Testis (tissue), 3 donors: Measurements from ENCODE around the gene FRS2. TPM values are rescaled to one million over a fixed set of nuclear protein-coding genes. Genes with fewer than 3 reads are reported as not detected.

Experiments
- DNase-seq: peaks from one replicate; pipeline ENCODE4 v3.0.0-alpha.2; 2019
- H3K27ac ChIP-seq, 2 donors: fragments of 200-600 bp; sonication (generic); one replicate each; pipeline ENCODE4 v1.5.1; 2019
- H3K27me3 ChIP-seq: fragments of 200-600 bp; sonication (generic); one replicate; pipeline ENCODE4 v1.5.1; 2019
- H3K36me3 ChIP-seq: fragments of 200-600 bp; sonication (generic); one replicate; pipeline ENCODE4 v1.5.1; 2017; ENCODE audit warnings: low read depth; ENCODE audit errors: missing control alignments
- H3K4me1 ChIP-seq: fragments of 200-600 bp; sonication (generic); one replicate; pipeline ENCODE4 v1.5.1; 2019
- H3K4me3 ChIP-seq, 2 donors: fragments of 200-600 bp; sonication (generic); one replicate each; pipeline ENCODE4 v1.5.1; 2017 to 2019
- H3K9me3 ChIP-seq: fragments of 200-600 bp; sonication (generic); one replicate; pipeline ENCODE4 v1.5.1; 2017
- CTCF ChIP-seq, 3 experiments: fragments of 450-650 bp in 2 of 3; fragments of 200-600 bp in 1 of 3; sonication (generic) in 1 of 3; IDR thresholded peaks; one replicate each; pipeline ENCODE4 v1.5.1; 2016 to 2019; ENCODE audit warnings: antibody characterized with exemption in 3 of 3, mild to moderate bottlenecking in 2 of 3, moderate library complexity in 1 of 3
- POLR2A ChIP-seq: fragments of 450-650 bp; IDR thresholded peaks from one replicate; pipeline ENCODE4 v1.6.1; 2017; ENCODE audit warnings: antibody characterized with exemption, mild to moderate bottlenecking, moderate library complexity
- WGBS, 2 donors: methylation state at CpG; one replicate each; pipeline ENCODE4 v1.1.5; 2018; 5-methylcytosine and 5-hydroxymethylcytosine counted together
- intact Hi-C: fragments of 100-400 bp; cut with DNase I; formaldehyde crosslinking; loops from one replicate; pipeline ENCODE4 v1.15.1; 2023; ENCODE audit warnings: low total_unique reads
- polyA plus RNA-seq: library from polyadenylated mRNA; stranded (reverse); fragments of 350-450 nt; fragmentation: Illumina TruSeq; extraction: RNeasy Lipid Tissue Mini Kit (QIAGEN cat#74804); gene quantifications from one replicate; pipeline ENCODE4 v1.2.3, GENCODE V29; 2014; ENCODE audit warnings: low read depth, low replicate concordance; ENCODE audit not compliant: insufficient read depth
- total RNA-seq, 2 donors: library from RNA; depleted of rRNA; stranded (reverse); fragments of >200 nt; gene quantifications; one replicate each; pipeline ENCODE4 v1.2.3, GENCODE V29; 2016

Gene FRS2
- total and polyA plus RNA-seq, 3 donors from 2014 or later: 21.6 to 47.8 (median 38.3) TPM

DNA sequence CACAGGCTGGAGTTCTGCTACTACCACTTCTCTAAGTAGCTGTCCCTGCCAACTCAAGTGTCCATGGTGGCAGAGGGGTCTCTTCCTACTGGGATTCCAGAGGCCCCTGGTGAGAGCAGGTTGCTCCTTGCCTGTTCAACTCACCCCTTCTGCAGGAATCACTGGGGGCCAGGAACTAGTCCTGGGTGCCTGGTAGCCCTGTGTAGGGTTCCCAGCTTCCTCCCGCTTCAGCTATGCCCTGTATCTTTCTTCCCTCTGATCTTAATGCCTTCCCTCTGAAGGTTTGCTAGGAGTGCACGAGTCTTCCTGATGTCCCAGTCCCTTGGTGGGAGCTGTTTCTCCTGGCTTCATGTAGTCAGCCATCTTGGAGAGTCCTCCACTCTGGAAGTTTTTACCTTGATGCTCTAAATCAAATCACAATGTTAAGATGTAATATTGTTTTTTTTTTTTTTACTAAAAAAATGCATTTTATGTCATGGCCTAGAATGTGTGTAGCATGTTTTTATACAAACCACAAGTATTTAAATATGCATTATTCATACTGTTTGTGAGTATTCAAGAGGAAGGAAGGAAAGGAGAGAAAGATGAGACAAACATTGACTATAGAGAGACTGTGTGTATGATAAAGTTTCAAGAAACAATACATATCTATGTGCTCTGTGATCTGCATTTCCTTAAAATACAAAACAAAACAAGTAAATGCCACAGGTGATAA lies 54.7 kb downstream of the FRS2 start:
- Histone ChIP-seq H3K9me3 (no peaks in the 10 kb centered on the region), H3K4me1 (no peaks in the 10 kb centered on the region), H3K4me3 (no peak overlapping the region), H3K36me3 (no peaks in the 10 kb centered on the region), H3K27me3 (no peaks in the 10 kb centered on the region), H3K27ac (no peak overlapping the region)
- TF ChIP-seq CTCF (IDR thresholded peaks at IDR 0.05) (no peak), POLR2A (no peak)
- no peak for DNase-seq
- whole genome bisulfite sequencing, 2 donors: 63 to 94% methylated on average over 2 of the region's 2 CpGs
- intact Hi-C loops: no loop called here

GRCh38 chr12:69527506-69528272 lies 57.5 kb downstream of the FRS2 start:
- Histone ChIP-seq H3K36me3 (no peaks in the 10 kb centered on the region), H3K4me3 (no peak overlapping the region), H3K27me3 (no peaks in the 10 kb centered on the region), H3K27ac (no peak overlapping the region), H3K4me1 (no peaks in the 10 kb centered on the region), H3K9me3 (no peaks in the 10 kb centered on the region)
- TF ChIP-seq CTCF (IDR thresholded peaks at IDR 0.05): no peak
- no peak for TF ChIP-seq POLR2A
- WGBS, 2 donors: 73 to 78% methylated on average over 3 of the region's 3 CpGs
- DNase-seq: no peak
- intact Hi-C loops: no loop called here

- no peak for TF ChIP-seq CTCF (IDR thresholded peaks at IDR 0.05)
- TF ChIP-seq POLR2A: no peak
- Histone ChIP-seq H3K4me3 (no peak overlapping the region), H3K27ac (no peak overlapping the region), H3K9me3 (no peaks in the 10 kb centered on the region), H3K36me3 (no peaks in the 10 kb centered on the region), H3K27me3 (no peaks in the 10 kb centered on the region), H3K4me1 (no peaks in the 10 kb centered on the region)
- intact Hi-C loops: no loop called here
- no peak for DNase-seq
- 86 to 91% methylated on average over 2 of the region's 2 CpGs for WGBS, 2 donors
Observed at GRCh38 chr12:69529021-69529420, 58.8 kb downstream of the FRS2 start.

GRCh38 chr12:69533844-69534243 lies 63.7 kb downstream of the FRS2 start:
- no peak overlapping the region for H3K4me3 ChIP-seq
- 62 to 72% methylated on average over 3 of the region's 3 CpGs for WGBS, 2 donors

More at GRCh38 chr12:69533844-69534243, 63.7 kb downstream of the FRS2 start:
- intact Hi-C loops: no loop called here
- peak overlapping the region; percentile 5 to 64 for H3K27ac ChIP-seq
- no peaks in the 10 kb centered on the region for H3K4me1 ChIP-seq
- H3K9me3 ChIP-seq: no peaks in the 10 kb centered on the region
- TF ChIP-seq POLR2A: no peak
- no peak for TF ChIP-seq CTCF (IDR thresholded peaks at IDR 0.05)
- H3K27me3 ChIP-seq: no peaks in the 10 kb centered on the region
- no peak for DNase-seq
- no peaks in the 10 kb centered on the region for H3K36me3 ChIP-seq
